H1 (cell line): Measurements from ENCODE around the gene LY9. TPM values are rescaled to one million over a fixed set of nuclear protein-coding genes. Genes with fewer than 3 reads are reported as not detected.

Experiments used
- CTCF ChIA-PET: fragments of 300-600 bp; sonication (Branson Sonifier 250); formaldehyde crosslinking; loops from one replicate; lab custom pipeline; 2021; ENCODE audit not compliant: partially characterized antibody; lab: Charles Lee
- POLR2A ChIA-PET: fragments of 300-600 bp; sonication (Branson Sonifier 250); formaldehyde crosslinking; loops from one replicate; lab custom pipeline; 2021; ENCODE audit warnings: inconsistent platforms; ENCODE audit not compliant: partially characterized antibody; lab: Charles Lee
- DNase-seq, 2 experiments: peaks; one replicate each; pipeline versions ENCODE4 v3.0.0 to v3.0.0-alpha.2; 2010 to 2022; ENCODE audit warnings: low spot score in 2 of 2, low read depth in 1 of 2, mixed read lengths in 1 of 2
- FAIRE-seq: peaks from 2 replicates; lab custom pipeline; 2011; peaks lifted over from hg19 to GRCh38; lab: Jason Lieb, UNC
- H2AFZ ChIP-seq: 2 replicates; pipeline ENCODE4 v1.8.1; 2012; ENCODE audit warnings: low read length, inconsistent platforms
- H2AK5ac ChIP-seq: 2 replicates; pipeline ENCODE4 v1.6.1; 2013; ENCODE audit warnings: low read depth, low read length
- H2BK120ac ChIP-seq: replicated peaks from 2 replicates; pipeline ENCODE3; 2013; ENCODE audit warnings: low read depth, low read length, inconsistent platforms
- H2BK12ac ChIP-seq: 2 replicates; pipeline ENCODE4 v1.6.1; 2013; ENCODE audit warnings: low read depth, low read length
- H2BK15ac ChIP-seq: 2 replicates; pipeline ENCODE4 v1.6.1; 2013; ENCODE audit warnings: low read length
- H2BK20ac ChIP-seq: 2 replicates; pipeline ENCODE4 v1.6.1; 2013; ENCODE audit warnings: low read length
- H2BK5ac ChIP-seq: 2 replicates; pipeline ENCODE4 v1.6.1; 2013; ENCODE audit warnings: low read depth, low read length
- H3K14ac ChIP-seq: 2 replicates; pipeline ENCODE4 v1.6.1; 2013; ENCODE audit warnings: inconsistent platforms; ENCODE audit not compliant: insufficient read length
- H3K18ac ChIP-seq: 2 replicates; pipeline ENCODE4 v1.6.1; 2013; ENCODE audit warnings: low read length; ENCODE audit errors: extremely low read depth
- H3K23ac ChIP-seq: 2 replicates; pipeline ENCODE4 v1.6.1; 2013; ENCODE audit warnings: inconsistent platforms; ENCODE audit not compliant: insufficient read length
- H3K23me2 ChIP-seq: 2 replicates; pipeline ENCODE4 v1.6.1; 2013; ENCODE audit warnings: low read depth, low read length
- H3K27ac ChIP-seq: 2 replicates; pipeline ENCODE4 v1.6.1; 2011; ENCODE audit warnings: low read depth, low read length, inconsistent platforms
- H3K27me3 ChIP-seq, 4 experiments: replicated peaks in 1 of 4; 1 replicate in 1 of 4; 2 replicates in 3 of 4; pipeline versions ENCODE4 v1.6.1 to v1.8.1; 2011 to 2013; ENCODE audit warnings: low read length in 3 of 4, mild to moderate bottlenecking in 3 of 4, inconsistent platforms in 2 of 4, mixed read lengths in 2 of 4, moderate library complexity in 1 of 4; ENCODE audit not compliant: control insufficient read depth in 3 of 4, insufficient read depth in 3 of 4; ENCODE audit errors: extremely low read depth in 1 of 4
- H3K36me3 ChIP-seq, 4 experiments: 2 replicates each; pipeline versions ENCODE4 v1.6.1 to v1.8.1; 2011 to 2013; ENCODE audit warnings: mild to moderate bottlenecking in 4 of 4, low read length in 3 of 4, moderate library complexity in 2 of 4, control low read depth in 1 of 4, inconsistent platforms in 1 of 4; ENCODE audit not compliant: insufficient read depth in 4 of 4, control insufficient read depth in 2 of 4
- H3K4ac ChIP-seq: replicated peaks from 2 replicates; pipeline ENCODE3; 2013; ENCODE audit warnings: low read length, low read depth, mixed read lengths, inconsistent platforms; ENCODE audit not compliant: insufficient read length
- H3K4me1 ChIP-seq, 4 experiments: replicated peaks in 1 of 4; 1 replicate in 1 of 4; 2 replicates in 3 of 4; pipeline versions ENCODE4 v1.6.1 to v1.8.1; 2011 to 2013; ENCODE audit warnings: low read length in 3 of 4, inconsistent platforms in 2 of 4, mixed read lengths in 1 of 4; ENCODE audit not compliant: insufficient read depth in 4 of 4, control insufficient read depth in 3 of 4
- H3K4me2 ChIP-seq, 2 experiments: 2 replicates each; pipeline versions ENCODE4 v1.6.1 to v1.8.1; 2011 to 2013; ENCODE audit warnings: low read depth in 2 of 2, low read length in 2 of 2, control low read depth in 1 of 2, inconsistent platforms in 1 of 2, mild to moderate bottlenecking in 1 of 2; ENCODE audit not compliant: insufficient read depth in 1 of 2
- H3K4me3 ChIP-seq, 4 experiments: fragments of 200-600, 300-600 bp in 1 of 4; sonication (generic), shearing (Covaris generic), sonication (Bioruptor Twin) in 1 of 4; 2 replicates each; pipeline versions ENCODE4 v1.5.1 to v1.8.1; 2011 to 2016; ENCODE audit warnings: low read length in 4 of 4, low read depth in 3 of 4, control low read depth in 2 of 4, inconsistent platforms in 2 of 4, mild to moderate bottlenecking in 2 of 4, mixed read lengths in 1 of 4, moderate library complexity in 1 of 4; ENCODE audit not compliant: insufficient read depth in 2 of 4; ENCODE audit errors: extremely low read depth in 1 of 4
- H3K56ac ChIP-seq: replicated peaks from 2 replicates; pipeline ENCODE3; 2013; ENCODE audit warnings: low read depth, mild to moderate bottlenecking, mixed read lengths, low read length, inconsistent platforms; ENCODE audit not compliant: insufficient read length
- H3K79me1 ChIP-seq: 2 replicates; pipeline ENCODE4 v1.6.1; 2013; ENCODE audit warnings: low read depth, low read length, control low read depth
- H3K79me2 ChIP-seq, 2 experiments: 2 replicates each; pipeline versions ENCODE4 v1.6.1 to v1.8.1; 2012 to 2013; ENCODE audit warnings: low read length in 2 of 2, mild to moderate bottlenecking in 2 of 2, inconsistent platforms in 1 of 2; ENCODE audit not compliant: insufficient read depth in 2 of 2, control insufficient read depth in 1 of 2
- H3K9ac ChIP-seq, 4 experiments: replicated peaks in 1 of 4; 1 replicate in 1 of 4; 2 replicates in 3 of 4; pipeline versions ENCODE4 v1.6.1 to v1.8.1; 2011 to 2013; ENCODE audit warnings: low read depth in 3 of 4, low read length in 3 of 4, control low read depth in 2 of 4, mild to moderate bottlenecking in 2 of 4, moderate library complexity in 2 of 4, inconsistent platforms in 1 of 4; ENCODE audit errors: extremely low read depth in 1 of 4
- H3K9me3 ChIP-seq, 2 experiments: 2 replicates each; pipeline versions ENCODE4 v1.6.1 to v1.8.1; 2012 to 2013; ENCODE audit warnings: mild to moderate bottlenecking in 2 of 2, moderate library complexity in 2 of 2, control low read depth in 1 of 2, inconsistent platforms in 1 of 2, low read depth in 1 of 2, low read length in 1 of 2, mixed read lengths in 1 of 2; ENCODE audit not compliant: insufficient read depth in 2 of 2
- H4K20me1 ChIP-seq, 2 experiments: replicated peaks in 1 of 2; 2 replicates each; pipeline versions ENCODE3 to v1.8.1; 2011 to 2013; ENCODE audit warnings: inconsistent platforms in 2 of 2, low read length in 2 of 2, mild to moderate bottlenecking in 1 of 2; ENCODE audit not compliant: insufficient read depth in 2 of 2, control insufficient read depth in 1 of 2
- H4K5ac ChIP-seq: 2 replicates; pipeline ENCODE4 v1.6.1; 2013; ENCODE audit warnings: low read length, low read depth, mixed read lengths, inconsistent platforms; ENCODE audit not compliant: insufficient read length
- H4K8ac ChIP-seq: 2 replicates; pipeline ENCODE4 v1.8.0; 2013; ENCODE audit warnings: mild to moderate bottlenecking, moderate library complexity, low read length, inconsistent platforms; ENCODE audit not compliant: insufficient read depth; ENCODE audit errors: extremely low read depth
- H4K91ac ChIP-seq: replicated peaks from 2 replicates; pipeline ENCODE3; 2013; ENCODE audit warnings: low read length, mixed read lengths, inconsistent platforms; ENCODE audit not compliant: insufficient read length
- CTBP2 ChIP-seq: IDR thresholded peaks from 2 replicates; pipeline ENCODE4 v1.7.0; 2011; ENCODE audit warnings: borderline replicate concordance, mild to moderate bottlenecking, moderate library complexity, mixed read lengths, low read length; ENCODE audit not compliant: insufficient read depth, insufficient read length
- CTCF ChIP-seq, 3 experiments: IDR thresholded peaks; 1 replicate in 2 of 3; 2 replicates in 1 of 3; pipeline versions ENCODE4 v1.5.1 to v1.6.1; 2011; ENCODE audit warnings: low read length in 3 of 3, mild to moderate bottlenecking in 3 of 3, inconsistent platforms in 2 of 3, low read depth in 1 of 3, moderate library complexity in 1 of 3; ENCODE audit not compliant: insufficient read depth in 1 of 3; ENCODE audit errors: control extremely low read depth in 1 of 3
- RAD21 ChIP-seq, 2 experiments: IDR thresholded peaks in 1 of 2; conservative IDR thresholded peaks in 1 of 2; 2 replicates each; pipeline ENCODE4 v1.6.1; 2011; ENCODE audit warnings: low read depth in 2 of 2, low read length in 2 of 2, improper control_type of control experiment in 1 of 2, inconsistent platforms in 1 of 2, mild to moderate bottlenecking in 1 of 2, moderate library complexity in 1 of 2
- WGBS, 2 experiments: shearing (Covaris generic) in 1 of 2; methylation state at CpG; one replicate each; pipeline versions ENCODE4 v1.1.6 to v1.1.7; 2013 to 2015; ENCODE audit warnings: low lambda C conversion rate in 2 of 2, mixed read lengths in 2 of 2, inconsistent platforms in 1 of 2, low coverage in 1 of 2, missing lambda C conversion rate in 1 of 2; ENCODE audit not compliant: insufficient replicate concordance in 2 of 2, insufficient coverage in 1 of 2, insufficient read length in 1 of 2; ENCODE audit errors: extremely low coverage in 1 of 2, missing lambda C conversion rate in 1 of 2; 5-methylcytosine and 5-hydroxymethylcytosine counted together
- polyA plus RNA-seq, 7 experiments: library from polyadenylated mRNA; depleted of rRNA in 3 of 7; stranded (reverse) in 5 of 7; unstranded in 2 of 7; fragments of >200 nt in 5 of 7; fragments of 200-250 nt in 2 of 7; gene quantifications; 1 replicate in 5 of 7; 2 replicates in 1 of 7; 4 replicates in 1 of 7; pipeline versions ENCODE4 v1.2.1 to v1.2.3, GENCODE V29; 2011 to 2013; ENCODE audit warnings: missing spikeins in 2 of 7, mixed read lengths in 2 of 7
- total RNA-seq: library from RNA; stranded (reverse); fragmentation: NEBNext Ultra II Directional; extraction: Animal tissue kit (Norgen Biotek cat#: 25700); gene quantifications from 2 replicates; pipeline ENCODE4 v1.2.1, GENCODE V29; 2021

Gene LY9
- total and polyA plus RNA-seq, 2 of the 8 experiments (the other 6 are each of a cell fraction or from before 2014, with no cell fraction given) = not detected

GRCh38 chr1:160748181-160748877, 47.6 kb upstream of the LY9 start:
- no peaks in the 10 kb centered on the region for H3K23me2 ChIP-seq
- CTCF ChIA-PET = interaction anchor here (0.6 to 6.5 kb wide), 20 partner anchors 9 to 247 kb away, joined by 3 to 63 read pairs (median 4); partner anchors contain the start of genes ITLN2 and SLAMF7

More at GRCh38 chr1:160748181-160748877, 47.6 kb upstream of the LY9 start:
- TF ChIP-seq CTBP2 (no peak), RAD21 (IDR thresholded peaks at IDR 0.05 in 1 of 2, conservative IDR thresholded peaks at IDR 0.05 in 1 of 2; ENCODE audit: low read depth in 2 of 2, low read length in 2 of 2) (peak; percentile 29 to 36; a peak in 3 of 4 replicates), CTCF (IDR thresholded peaks at IDR 0.05; ENCODE audit: control extremely low read depth in 1 of 3, insufficient read depth in 1 of 3, low read depth in 1 of 3, low read length in 3 of 3) (peak in 2 of 3 experiments; percentile 34 to 50; a peak in 2 of 4 replicates)
- TF ChIP-seq, all 59 proteins: peak for 2
- Histone ChIP-seq H3K23ac (no peak overlapping the region), H3K4ac (no peak overlapping the region), H3K4me2 (no peak overlapping the region), H3K79me2 (no peaks in the 10 kb centered on the region), H4K5ac (no peak overlapping the region), H3K9ac (no peak overlapping the region), H4K20me1 (no peaks in the 10 kb centered on the region), H3K27ac (no peak overlapping the region), H3K79me1 (no peaks in the 10 kb centered on the region), H3K4me1 (peaks cover 0 to 5% (median 0%) of the 10 kb centered on the region in 4 experiments; a peak in 2 of 7 replicates), H3K18ac (no peak overlapping the region), H3K9me3 (no peaks in the 10 kb centered on the region), H2AK5ac (0 out of 2 replicates have a peak overlapping the region, but pooled peaks have one; percentile 15), H2BK5ac (no peak overlapping the region), H3K56ac (no peak overlapping the region), H3K36me3 (no peaks in the 10 kb centered on the region), H2BK120ac (no peak overlapping the region), H2BK20ac (no peak overlapping the region), H3K14ac (no peak overlapping the region), H4K91ac (no peak overlapping the region), H2BK15ac (peak overlapping the region; percentile 75; the same call in 1 of the 2 replicates), H3K4me3 (no peak overlapping the region), H4K8ac (no peak overlapping the region), H3K27me3 (no peaks in the 10 kb centered on the region), H2AFZ (no peak overlapping the region), H2BK12ac (peak overlapping the region; percentile 53; the same call in 1 of the 2 replicates)
- DNase-seq = no peak
- whole genome bisulfite sequencing, 2 experiments = 89% methylated on average over 10 of the region's 10 CpGs; no CpG with 5 or more reads in 1 of the 2 experiments
- POLR2A ChIA-PET = interaction anchor here (0.9 kb wide), 1 partner anchor 20 kb away, joined by 3 read pairs; no protein-coding TSS in a partner anchor
- FAIRE-seq = peak; percentile 82
